Natural killer cell (primary cell): ENCODE measurements around the gene TOR4A. TPM values are rescaled to one million over a fixed set of nuclear protein-coding genes. Genes with fewer than 3 reads are reported as not detected.

Source experiments
- ATAC-seq, 3 donors: fragments of 150-1000 bp in 2 of 3; fragments of 200-7000 bp in 1 of 3; cut with Tn5 transposase; 1 replicate in 1 of 3; 2 replicates in 2 of 3; pipeline ENCODE4 v1.10.0; 2021; ENCODE audit warnings: mild to moderate bottlenecking in 2 of 3, moderate library complexity in 2 of 3
- DNase-seq, 2 donors: peaks; one replicate each; pipeline versions ENCODE4 v3.0.0 to v3.0.0-alpha.2; 2013 to 2021; ENCODE audit warnings: mixed read lengths in 1 of 2
- H3K27ac ChIP-seq: one replicate; pipeline ENCODE4 v1.5.1; 2013; ENCODE audit warnings: mild to moderate bottlenecking, low read length
- H3K27me3 ChIP-seq: one replicate; pipeline ENCODE4 v1.6.1; 2013; ENCODE audit warnings: low read length; ENCODE audit not compliant: control insufficient read depth, insufficient read depth
- H3K36me3 ChIP-seq: one replicate; pipeline ENCODE4 v1.6.1; 2013; ENCODE audit warnings: low read length; ENCODE audit not compliant: control insufficient read depth, insufficient read depth
- H3K4me1 ChIP-seq: one replicate; pipeline ENCODE4 v1.6.1; 2013; ENCODE audit warnings: low read length; ENCODE audit not compliant: control insufficient read depth, insufficient read depth
- H3K4me3 ChIP-seq: one replicate; pipeline ENCODE4 v1.5.1; 2013; ENCODE audit warnings: low read length
- H3K9me3 ChIP-seq: one replicate; pipeline ENCODE4 v1.6.1; 2013; ENCODE audit warnings: low read length; ENCODE audit not compliant: control insufficient read depth, insufficient read depth
- H3K27ac Mint-ChIP-seq, 2 donors: one replicate each; pipeline ENCODE4 v1.8.0; 2022; ENCODE audit warnings: mild to moderate bottlenecking in 2 of 2, mixed read lengths in 2 of 2, moderate library complexity in 1 of 2
- H3K27me3 Mint-ChIP-seq, 2 donors: one replicate each; pipeline ENCODE4 v1.8.0; 2022; ENCODE audit warnings: low read depth in 2 of 2, mixed read lengths in 2 of 2
- H3K36me3 Mint-ChIP-seq: one replicate; pipeline ENCODE4 v1.8.0; 2022; ENCODE audit warnings: mixed read lengths
- H3K4me1 Mint-ChIP-seq, 2 donors: one replicate each; pipeline ENCODE4 v1.8.0; 2022; ENCODE audit warnings: mixed read lengths in 2 of 2
- H3K4me3 Mint-ChIP-seq: one replicate; pipeline ENCODE4 v1.8.0; 2022; ENCODE audit warnings: mild to moderate bottlenecking, moderate library complexity, mixed read lengths
- H3K9me3 Mint-ChIP-seq, 2 donors: one replicate each; pipeline ENCODE4 v1.8.0; 2022; ENCODE audit warnings: mixed read lengths in 2 of 2
- WGBS: methylation state at CpG from one replicate; pipeline ENCODE4 v1.1.7; 2013; ENCODE audit warnings: missing lambda C conversion rate; ENCODE audit not compliant: insufficient coverage; 5-methylcytosine and 5-hydroxymethylcytosine counted together
- intact Hi-C: fragments of 100-400 bp; cut with micrococcal nuclease; formaldehyde crosslinking; loops from one replicate; pipeline ENCODE4 v1.14.2; 2022
- total RNA-seq, 4 donors: library from RNA; stranded (reverse); fragments of 120-200 nt in 1 of 4; gene quantifications; one replicate each; pipeline versions ENCODE4 v1.2.3 to v1.2.4, GENCODE V29; 2013 to 2022
- TF ChIP-seq, protein P1 (sequence below): fragments of 200-600 bp; IDR thresholded peaks from one replicate; pipeline ENCODE4 v1.8.0; 2022; ENCODE audit warnings: antibody characterized with exemption

The TOR4A gene
- total RNA-seq, 3 donors from 2014 or later (not counting 1 experiment from before 2014, with no cell fraction given), result 16.3 to 24.6 (median 19.2) TPM

DNA sequence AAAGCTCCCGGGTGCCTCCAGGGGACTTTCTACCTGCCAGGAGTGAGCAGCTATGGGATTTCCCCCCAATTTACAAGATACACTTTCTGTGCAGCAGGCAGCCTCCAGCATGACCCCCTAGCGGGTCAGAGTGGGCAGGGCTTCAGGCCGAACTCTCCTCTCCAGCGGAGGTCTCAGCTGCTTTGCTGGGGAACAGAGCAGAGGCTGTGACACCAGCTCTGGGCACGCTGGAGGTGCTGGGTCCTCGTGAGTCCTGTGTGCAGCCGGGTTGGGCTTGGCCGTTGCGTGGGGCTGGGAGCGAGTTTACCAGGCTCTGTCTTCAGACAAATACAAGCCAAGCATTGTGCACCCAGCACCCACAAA, 21.7 kb downstream of the TOR4A start:
- Mint-ChIP-seq H3K27me3 (peaks cover 9 to 10% of the 10 kb centered on the region in 2 donors), H3K36me3 (no peaks in the 10 kb centered on the region), H3K4me1 (peaks cover 0 to 25% of the 10 kb centered on the region in 2 donors), H3K27ac (no peak overlapping the region), H3K9me3 (no peaks in the 10 kb centered on the region), H3K4me3 (no peak overlapping the region)
- Histone ChIP-seq H3K27ac (no peak overlapping the region), H3K27me3 (peaks cover 37% of the 10 kb centered on the region), H3K36me3 (no peaks in the 10 kb centered on the region), H3K9me3 (no peaks in the 10 kb centered on the region), H3K4me3 (no peak overlapping the region), H3K4me1 (peaks cover 36% of the 10 kb centered on the region)
- intact Hi-C loops, result loop anchor here (10.0 kb wide), 1 partner anchor 226 kb away; no protein-coding TSS in a partner anchor
- ATAC-seq, result no peak
- no peak for DNase-seq
- TF ChIP-seq, protein P1, sequence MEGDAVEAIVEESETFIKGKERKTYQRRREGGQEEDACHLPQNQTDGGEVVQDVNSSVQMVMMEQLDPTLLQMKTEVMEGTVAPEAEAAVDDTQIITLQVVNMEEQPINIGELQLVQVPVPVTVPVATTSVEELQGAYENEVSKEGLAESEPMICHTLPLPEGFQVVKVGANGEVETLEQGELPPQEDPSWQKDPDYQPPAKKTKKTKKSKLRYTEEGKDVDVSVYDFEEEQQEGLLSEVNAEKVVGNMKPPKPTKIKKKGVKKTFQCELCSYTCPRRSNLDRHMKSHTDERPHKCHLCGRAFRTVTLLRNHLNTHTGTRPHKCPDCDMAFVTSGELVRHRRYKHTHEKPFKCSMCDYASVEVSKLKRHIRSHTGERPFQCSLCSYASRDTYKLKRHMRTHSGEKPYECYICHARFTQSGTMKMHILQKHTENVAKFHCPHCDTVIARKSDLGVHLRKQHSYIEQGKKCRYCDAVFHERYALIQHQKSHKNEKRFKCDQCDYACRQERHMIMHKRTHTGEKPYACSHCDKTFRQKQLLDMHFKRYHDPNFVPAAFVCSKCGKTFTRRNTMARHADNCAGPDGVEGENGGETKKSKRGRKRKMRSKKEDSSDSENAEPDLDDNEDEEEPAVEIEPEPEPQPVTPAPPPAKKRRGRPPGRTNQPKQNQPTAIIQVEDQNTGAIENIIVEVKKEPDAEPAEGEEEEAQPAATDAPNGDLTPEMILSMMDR, result no peak
- 90% methylated on average over 10 of the region's 10 CpGs for WGBS

DNA sequence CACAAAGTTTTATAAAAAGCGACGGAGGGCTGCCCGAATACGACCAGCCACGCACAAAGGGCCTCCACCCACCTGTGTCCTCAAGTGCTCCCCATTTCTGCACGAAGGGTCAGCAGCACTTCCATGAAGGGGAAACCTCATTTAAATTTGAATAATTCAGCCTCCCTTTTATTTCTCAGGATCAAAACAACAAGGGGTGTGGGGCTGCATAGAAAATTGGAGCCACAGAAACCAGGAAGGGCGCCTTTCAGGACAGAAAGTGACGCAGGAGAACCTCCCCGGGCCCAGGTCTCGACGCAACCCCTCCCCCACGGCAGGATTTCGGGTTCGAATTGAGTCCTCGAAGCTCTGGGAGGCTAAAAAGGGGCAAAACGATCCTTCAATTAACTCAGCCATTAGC, 22.4 kb downstream of the TOR4A start:
- intact Hi-C loops, result loop anchor here (10.0 kb wide), 1 partner anchor 225 kb away; no protein-coding TSS in a partner anchor
- peaks cover 38% of the 10 kb centered on the region for H3K4me1 ChIP-seq
- DNase-seq (no peak), ATAC-seq (no peak)
- no peak overlapping the region for H3K4me3 ChIP-seq
- peaks cover 30% of the 10 kb centered on the region for H3K27me3 ChIP-seq
- TF ChIP-seq, protein P1, result no peak
- peak overlapping the region; percentile 56 for H3K4me3 Mint-ChIP-seq
- H3K36me3 Mint-ChIP-seq, result no peaks in the 10 kb centered on the region
- H3K27me3 Mint-ChIP-seq, result peaks cover 8 to 9% of the 10 kb centered on the region in 2 donors
- WGBS, result 82% methylated on average over 16 of the region's 16 CpGs
- H3K27ac ChIP-seq, result no peak overlapping the region
- H3K36me3 ChIP-seq, result no peaks in the 10 kb centered on the region
- peaks cover 0 to 25% of the 10 kb centered on the region in 2 donors for H3K4me1 Mint-ChIP-seq
- no peaks in the 10 kb centered on the region for H3K9me3 Mint-ChIP-seq
- no peaks in the 10 kb centered on the region for H3K9me3 ChIP-seq
- H3K27ac Mint-ChIP-seq, result no peak overlapping the region

DNA sequence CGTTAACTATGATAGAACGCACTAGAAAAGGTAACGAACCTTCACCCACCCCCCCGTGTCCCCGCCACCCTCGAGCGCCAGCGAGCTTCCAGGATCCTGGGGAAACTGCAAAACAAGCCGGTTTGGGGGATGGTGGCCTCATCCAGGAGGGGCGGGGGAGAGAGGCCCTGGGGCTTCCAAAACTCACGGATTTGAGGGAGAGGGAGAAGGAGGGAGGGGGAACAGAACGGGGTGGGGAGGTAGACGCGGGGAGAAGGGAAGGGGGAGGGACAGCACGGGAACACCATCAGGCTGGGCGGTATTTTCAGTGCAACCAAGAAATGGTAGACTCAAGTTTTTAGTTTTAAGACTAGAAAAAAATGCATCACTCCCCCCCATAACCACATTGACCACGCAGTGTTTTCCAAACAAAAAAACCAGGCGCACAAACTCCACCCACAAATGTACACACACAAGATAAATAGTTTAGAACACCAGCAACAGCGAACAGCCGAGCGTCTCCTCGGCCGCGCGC, 23.1 kb downstream of the TOR4A start:
- Histone ChIP-seq H3K4me3 (no peak overlapping the region), H3K9me3 (no peaks in the 10 kb centered on the region), H3K27me3 (peaks cover 29% of the 10 kb centered on the region), H3K36me3 (no peaks in the 10 kb centered on the region), H3K27ac (no peak overlapping the region), H3K4me1 (peaks cover 42% of the 10 kb centered on the region)
- Mint-ChIP-seq H3K4me1 (peaks cover 0 to 31% of the 10 kb centered on the region in 2 donors), H3K36me3 (no peaks in the 10 kb centered on the region), H3K27me3 (peaks cover 6 to 9% of the 10 kb centered on the region in 2 donors), H3K9me3 (no peaks in the 10 kb centered on the region), H3K4me3 (peak overlapping the region; percentile 85), H3K27ac (peak overlapping the region in 1 of 2 donors; percentile 40)
- WGBS, result 5% methylated on average over 24 of the region's 25 CpGs
- ATAC-seq (no peak), DNase-seq (no peak)
- intact Hi-C loops, result no loop called here
- TF ChIP-seq, protein P1, result no peak
